Activated CD4-positive, CD25-positive, alpha-beta regulatory T cell (primary cell): Measurements from ENCODE around the gene IL1RAPL2.

Experiments used
- DNase-seq, 4 experiments: peaks; one replicate each; lab custom pipeline; 2025; lab: John Stamatoyannopoulos, UW

IL1RAPL2 gene

DNA sequence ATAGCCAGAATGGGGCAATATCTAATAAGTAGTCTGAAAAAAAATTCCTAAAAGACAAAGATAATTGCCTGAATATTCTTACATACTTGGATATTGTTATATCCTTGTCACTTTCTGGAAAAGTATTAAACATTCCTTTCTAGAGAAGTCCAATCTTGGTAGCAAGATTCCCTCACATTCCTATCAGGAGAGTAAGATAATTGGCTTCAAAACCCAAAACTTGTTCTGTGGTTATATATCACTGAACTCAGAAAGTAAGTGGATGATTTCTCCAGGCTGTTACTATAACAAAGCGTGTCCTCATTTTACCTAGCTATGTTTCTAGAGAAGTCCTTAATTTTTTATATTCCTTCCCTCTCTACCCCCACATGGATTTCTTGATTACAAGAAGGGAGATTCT is 700.5 kb downstream of the IL1RAPL2 start:
- DNase-seq = no peak

- DNase-seq = no peak
These were observed 701.2 kb downstream of the IL1RAPL2 start for GRCh38 chrX:105267167-105267566.

- no peak for DNase-seq
These were observed 703.4 kb downstream of the IL1RAPL2 start for GRCh38 chrX:105269386-105269785.

- no peak for DNase-seq
These were observed 707.3 kb downstream of the IL1RAPL2 start for GRCh38 chrX:105273326-105273725.

GRCh38 chrX:105274091-105274490 is 708.1 kb downstream of the IL1RAPL2 start:
- no peak for DNase-seq

DNA sequence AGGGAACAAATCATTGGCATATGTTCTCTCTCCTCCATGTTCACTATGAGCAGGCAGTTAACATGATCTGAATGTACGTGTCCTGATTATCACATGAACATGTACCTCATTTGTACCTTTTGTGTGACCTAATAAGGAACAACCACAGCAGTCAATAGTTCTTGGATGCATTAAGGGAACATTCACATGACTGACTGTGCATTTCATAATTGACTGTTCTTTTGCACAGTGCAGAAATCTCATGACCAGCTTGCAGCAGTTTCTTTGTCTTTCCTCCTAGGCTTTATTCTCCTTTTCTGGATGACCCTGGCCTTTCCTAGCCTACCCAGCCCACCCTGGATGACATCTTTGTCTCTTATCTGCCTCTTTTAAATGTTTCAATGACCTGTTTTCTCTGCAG is 711.1 kb downstream of the IL1RAPL2 start:
- no peak for DNase-seq

DNA sequence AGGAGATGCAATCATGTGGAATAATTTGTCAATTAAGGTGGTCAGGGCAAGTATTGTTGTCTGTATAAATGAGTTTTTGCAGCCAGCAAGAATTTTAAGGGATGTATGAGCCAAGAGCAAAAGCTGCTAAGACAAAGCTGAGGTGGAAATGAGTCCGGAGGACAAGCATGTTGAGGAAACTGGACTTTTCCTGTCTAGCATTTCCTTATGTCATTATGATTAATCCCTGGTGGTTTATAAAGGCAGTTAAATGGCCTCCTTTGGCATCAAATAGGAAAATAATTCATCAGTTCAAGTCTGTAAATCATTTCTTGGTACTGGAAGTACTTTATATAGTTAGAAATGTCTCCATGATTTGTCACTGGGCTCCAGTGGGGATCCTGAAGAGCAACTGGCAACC is 716.1 kb downstream of the IL1RAPL2 start:
- no peak for DNase-seq

- no peak for DNase-seq
These were observed 731.0 kb downstream of the IL1RAPL2 start for GRCh38 chrX:105297041-105297440.

GRCh38 chrX:105299286-105299685 is 733.3 kb downstream of the IL1RAPL2 start:
- DNase-seq = no peak

DNA sequence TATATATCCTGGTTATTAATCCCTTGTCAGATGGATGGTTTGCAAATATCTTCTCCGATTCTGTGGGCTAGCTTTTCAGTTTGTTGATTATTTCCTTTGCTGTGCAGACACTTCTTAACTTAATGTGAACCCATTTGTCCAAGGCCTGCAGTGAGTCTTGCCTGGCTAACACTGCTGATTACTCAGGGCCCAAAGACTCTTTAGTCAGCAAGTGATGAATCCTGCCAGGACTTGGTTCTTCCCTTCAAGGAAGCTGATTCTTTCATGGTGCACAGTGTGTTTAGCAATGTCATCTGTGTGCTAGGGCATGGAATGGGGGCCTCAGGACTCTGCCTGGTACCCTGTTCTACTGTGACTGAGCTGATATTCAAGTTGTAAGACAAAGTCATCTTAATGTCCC is 736.2 kb downstream of the IL1RAPL2 start:
- no peak for DNase-seq

- no peak for DNase-seq
These were observed 741.8 kb downstream of the IL1RAPL2 start for GRCh38 chrX:105307762-105308161.

GRCh38 chrX:105313596-105313995 is 747.6 kb downstream of the IL1RAPL2 start:
- DNase-seq = no peak

DNA sequence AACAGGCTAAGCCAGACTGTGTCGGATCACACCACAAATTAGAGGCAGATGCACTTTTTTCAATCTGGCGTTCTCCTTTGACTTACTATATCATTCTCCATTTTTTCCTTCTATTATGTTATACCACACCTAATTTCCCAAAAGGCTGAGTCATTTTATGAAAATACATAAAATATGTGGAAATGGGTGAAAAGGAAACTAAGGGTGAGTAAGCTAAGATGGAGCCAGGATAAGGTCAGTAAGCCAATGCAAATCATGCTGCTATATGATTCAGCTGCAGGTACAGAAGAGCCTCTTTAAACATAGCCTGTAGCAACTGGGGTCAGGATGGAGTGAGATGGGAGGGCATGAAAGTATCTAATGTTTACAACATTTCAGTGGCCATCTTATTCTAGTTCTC is 748.5 kb downstream of the IL1RAPL2 start:
- DNase-seq = no peak

GRCh38 chrX:105315248-105315647 is 749.2 kb downstream of the IL1RAPL2 start:
- no peak for DNase-seq

DNA sequence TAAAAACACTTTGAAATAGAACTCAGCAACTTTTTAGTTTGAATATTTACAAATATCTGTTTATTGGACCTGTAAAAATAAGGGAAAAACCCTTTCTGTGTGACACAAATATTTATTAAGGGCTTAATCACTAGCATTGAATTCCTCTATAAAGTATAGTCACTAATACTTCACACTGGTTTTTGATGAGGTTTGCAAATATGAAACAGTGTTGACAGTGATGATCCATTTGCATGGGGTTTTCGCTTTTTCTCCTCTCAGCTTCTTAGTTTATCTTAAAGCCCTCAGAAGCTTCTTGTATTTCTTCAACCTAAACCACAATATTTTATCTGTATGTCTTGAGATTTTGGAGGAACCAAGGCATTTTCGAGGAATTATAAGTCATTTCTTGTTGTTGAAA is 751.1 kb downstream of the IL1RAPL2 start:
- DNase-seq = no peak

DNA sequence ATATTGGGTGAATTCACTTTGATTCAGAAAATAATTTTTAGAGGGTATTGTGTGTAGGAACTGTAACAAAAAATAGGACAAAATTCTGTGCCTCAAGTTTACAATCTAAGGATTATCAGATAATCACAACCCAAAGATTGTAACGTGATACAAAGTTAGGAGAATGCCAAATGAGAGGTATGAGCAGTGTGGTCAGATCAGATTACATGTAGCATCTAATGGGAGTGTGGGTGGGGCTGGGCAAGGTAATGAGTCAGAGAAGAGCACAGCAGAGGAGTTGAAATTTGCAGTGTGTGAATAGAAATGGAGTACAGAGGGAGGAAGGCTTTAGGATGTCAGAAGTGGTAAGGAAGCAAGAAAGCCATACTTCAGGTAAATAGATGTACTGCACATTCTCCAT is 757.9 kb downstream of the IL1RAPL2 start:
- no peak for DNase-seq

DNA sequence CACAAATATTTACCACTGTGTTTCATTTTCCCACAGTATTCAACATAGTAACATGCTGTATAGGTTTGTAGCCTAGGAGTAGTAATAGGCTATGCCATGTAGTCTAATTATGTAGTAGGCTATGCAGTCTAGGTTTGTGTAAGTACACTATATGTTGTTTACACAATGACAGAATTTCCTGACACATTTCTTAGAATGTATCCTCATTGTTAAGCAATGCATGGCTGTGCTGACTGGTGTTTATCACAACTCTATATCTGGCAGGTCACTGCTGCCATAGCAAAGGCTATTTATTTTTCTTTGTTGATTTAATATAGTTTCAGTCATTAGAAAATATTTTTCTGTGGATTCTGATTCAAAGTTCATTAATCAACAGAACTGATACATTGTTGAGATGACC is 762.8 kb downstream of the IL1RAPL2 start:
- no peak for DNase-seq

- no peak for DNase-seq
These were observed 765.2 kb downstream of the IL1RAPL2 start for GRCh38 chrX:105331244-105331643.

- DNase-seq = no peak
These were observed 781.4 kb downstream of the IL1RAPL2 start for GRCh38 chrX:105347373-105347772.

DNA sequence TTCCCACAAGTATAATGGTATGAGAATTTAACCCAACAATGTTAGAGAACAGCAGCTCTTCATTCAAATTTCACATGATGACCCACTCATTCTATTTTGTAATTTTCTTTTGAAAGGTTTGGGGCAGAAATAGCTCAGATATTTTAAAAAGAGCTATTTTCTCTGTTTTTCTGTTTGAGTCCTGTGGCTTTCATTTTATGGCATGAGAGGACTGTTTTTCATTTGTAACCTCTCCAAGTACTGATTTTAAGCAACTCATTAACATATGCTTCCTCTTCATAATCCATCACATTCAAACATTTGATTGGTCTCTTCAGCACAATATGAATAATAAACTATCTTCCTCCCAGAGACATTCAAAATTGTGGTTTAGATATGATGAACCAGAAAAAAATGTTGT is 783.5 kb downstream of the IL1RAPL2 start:
- DNase-seq = no peak

- no peak for DNase-seq
These were observed 809.8 kb downstream of the IL1RAPL2 start for GRCh38 chrX:105375816-105376215.

DNA sequence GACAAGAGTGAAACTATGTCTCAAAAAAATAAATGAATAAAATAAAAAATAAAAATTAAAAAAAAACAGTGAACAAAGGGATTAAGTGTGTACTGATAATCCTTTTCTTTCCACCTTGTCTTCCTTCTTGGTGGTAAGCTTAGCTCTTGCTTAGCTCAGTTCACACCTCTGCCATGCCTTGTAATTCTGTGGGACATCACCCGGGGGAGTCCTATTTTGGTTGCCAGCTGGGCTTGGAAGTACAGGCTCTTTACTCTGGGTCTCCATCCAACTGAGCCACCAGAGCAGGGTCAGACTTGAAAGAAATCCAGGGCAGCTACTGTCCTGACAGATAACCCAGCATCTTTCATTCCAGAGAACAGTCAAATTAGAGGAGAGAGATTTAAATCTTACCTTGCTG is 858.7 kb downstream of the IL1RAPL2 start:
- no peak for DNase-seq

GRCh38 chrX:105451401-105451800 is 885.4 kb downstream of the IL1RAPL2 start:
- no peak for DNase-seq

- DNase-seq = no peak
These were observed 892.8 kb downstream of the IL1RAPL2 start for GRCh38 chrX:105458846-105459245.

DNA sequence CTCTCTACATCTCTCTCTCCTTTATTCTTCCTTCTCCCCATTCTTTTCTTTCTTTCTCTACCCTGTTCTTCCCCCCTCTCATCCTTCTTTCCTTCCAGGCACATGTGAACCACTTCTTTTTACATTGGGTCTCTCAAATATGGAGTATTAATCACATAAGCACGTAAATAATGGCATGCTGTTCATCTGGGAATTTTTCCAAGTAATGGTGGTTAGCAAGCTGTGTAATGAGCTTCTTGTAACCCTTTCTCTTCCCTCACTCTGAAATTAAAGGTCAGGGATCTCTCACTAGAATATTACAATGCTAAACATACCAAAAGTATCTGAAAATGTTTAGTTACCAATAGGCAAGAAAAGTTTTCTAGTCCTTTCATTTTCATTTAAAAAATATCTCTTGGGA is 894.4 kb downstream of the IL1RAPL2 start:
- DNase-seq = no peak
